K562 (cell line): ENCODE measurements around the gene HPS5. TPM values are rescaled to one million over a fixed set of nuclear protein-coding genes. Genes with fewer than 3 reads are reported as not detected.
A peak's percentile ranks its signal among the peaks of the same experiment; 100 is the strongest.

Experiments used
- ATF4 ChIP-seq: fragments of 450-650 bp; formaldehyde crosslinking; IDR thresholded peaks from 2 replicates; pipeline ENCODE4 v1.4.0; 2022; ENCODE audit warnings: mild to moderate bottlenecking, moderate library complexity
- DMBX1 ChIP-seq: fragments of 250-450 bp; sonication (Bioruptor Pico); IDR thresholded peaks from 2 replicates; pipeline ENCODE4 v1.8.0; 2022; ENCODE audit warnings: inconsistent platforms, mild to moderate bottlenecking, moderate library complexity, borderline replicate concordance
- E2F4 ChIP-seq: sonication (generic); formaldehyde crosslinking; IDR thresholded peaks from 2 replicates; pipeline ENCODE4 v1.8.0; 2022; ENCODE audit warnings: mild to moderate bottlenecking, low read depth, missing genetic modification reagents
- EP400 ChIP-seq: fragments of 450-650 bp; IDR thresholded peaks from 2 replicates; pipeline ENCODE4 v1.6.1; 2017; ENCODE audit warnings: antibody characterized with exemption, mild to moderate bottlenecking, moderate library complexity
- HMG20B ChIP-seq: fragments of 250-450 bp; sonication (Bioruptor Pico); IDR thresholded peaks from 2 replicates; pipeline ENCODE4 v1.5.0; 2021; ENCODE audit warnings: mild to moderate bottlenecking
- L3MBTL2 ChIP-seq: fragments of 450-650 bp; IDR thresholded peaks from 2 replicates; pipeline ENCODE4 v1.6.1; 2016; ENCODE audit warnings: mild to moderate bottlenecking, moderate library complexity
- NCOA2 ChIP-seq, 2 experiments: fragments of 450-650 bp; IDR thresholded peaks; 2 replicates each; pipeline ENCODE4 v1.6.1; 2018; ENCODE audit warnings: mild to moderate bottlenecking in 2 of 2, moderate library complexity in 1 of 2; ENCODE audit not compliant: partially characterized antibody in 2 of 2
- PCBP2 ChIP-seq: fragments of 200-400 bp; formaldehyde crosslinking; IDR thresholded peaks from 2 replicates; pipeline ENCODE4 v1.6.1; 2018; ENCODE audit warnings: low read length, low read depth, mild to moderate bottlenecking, moderate library complexity; ENCODE audit not compliant: poor library complexity, severe bottlenecking
- RBM39 ChIP-seq: fragments of 200-400 bp; formaldehyde crosslinking; optimal IDR thresholded peaks from 2 replicates; pipeline ENCODE3; 2018; ENCODE audit warnings: low read depth, low read length
- SIN3A ChIP-seq, 2 experiments: fragments of 150-350 bp in 1 of 2; IDR thresholded peaks; 2 replicates each; pipeline ENCODE4 v1.6.1; 2011 to 2016; ENCODE audit warnings: borderline replicate concordance in 2 of 2, low read depth in 2 of 2, low read length in 2 of 2, mild to moderate bottlenecking in 2 of 2, moderate library complexity in 2 of 2; ENCODE audit not compliant: control insufficient read depth in 1 of 2
- TEAD2 ChIP-seq: fragments of 450-650 bp; IDR thresholded peaks from 2 replicates; pipeline ENCODE4 v1.6.1; 2016; ENCODE audit warnings: missing genetic modification characterization, control low read depth, missing compliant biosample characterization
- ZNF23 ChIP-seq: fragments of 250-450 bp; sonication (Bioruptor Pico); IDR thresholded peaks from 2 replicates; pipeline ENCODE4 v1.4.0; 2020; ENCODE audit warnings: mild to moderate bottlenecking
- ZNF57 ChIP-seq: fragments of 450-650 bp; formaldehyde crosslinking; IDR thresholded peaks from 2 replicates; pipeline ENCODE4 v1.4.0; 2020; ENCODE audit warnings: mild to moderate bottlenecking, moderate library complexity
- ZNF583 ChIP-seq: fragments of 250-450 bp; sonication (Bioruptor Pico); IDR thresholded peaks from 2 replicates; pipeline ENCODE4 v1.4.0; 2020
- ZNF655 ChIP-seq: fragments of 250-450 bp; sonication (Bioruptor Pico); IDR thresholded peaks from 2 replicates; pipeline ENCODE4 v1.5.0; 2021
- polyA plus RNA-seq, 8 experiments: library from polyadenylated mRNA; depleted of rRNA in 4 of 8; stranded (reverse) in 5 of 8; unstranded in 3 of 8; fragments of >200 nt; fragmentation: Nextera tagmentation in 2 of 8; fragmentation: Illumina TruSeq in 1 of 8; extraction: Ambion mirVana in 2 of 8; extraction: Trizol in 1 of 8; gene quantifications; 2 replicates each; pipeline versions ENCODE4 v1.2.1 to v1.2.3, GENCODE V29; 2011 to 2014; ENCODE audit warnings: inconsistent platforms in 1 of 8, missing spikeins in 1 of 8
- total RNA-seq, 7 experiments: library from RNA; depleted of rRNA in 6 of 7; stranded (reverse); fragments of >200 nt in 6 of 7; fragmentation: Illumina TruSeq in 2 of 7; extraction: Trizol in 2 of 7; gene quantifications; 2 replicates each; pipeline versions ENCODE4 v1.2.1 to v1.2.3, GENCODE V29; 2011 to 2021; ENCODE audit warnings: low replicate concordance in 1 of 7
- TF ChIP-seq, protein P1 (sequence below): sonication (generic); formaldehyde crosslinking; IDR thresholded peaks from 2 replicates; pipeline ENCODE4 v1.8.1; 2022; ENCODE audit warnings: missing genetic modification reagents
- TF ChIP-seq, protein P2 (sequence below): fragments of 250-450 bp; sonication (Bioruptor Pico); IDR thresholded peaks from 2 replicates; pipeline ENCODE4 v1.5.0; 2022; ENCODE audit warnings: mild to moderate bottlenecking

The HPS5 gene
- total and polyA plus RNA-seq, 9 of the 15 experiments (the other 6 are each of a cell fraction or from before 2014, with no cell fraction given): 12.2 to 28.1 (median 16.8) TPM

GRCh38 chr11:18329196-18329870 is 7.4 kb upstream of the HPS5 start (continued):
- TF ChIP-seq, protein P1, sequence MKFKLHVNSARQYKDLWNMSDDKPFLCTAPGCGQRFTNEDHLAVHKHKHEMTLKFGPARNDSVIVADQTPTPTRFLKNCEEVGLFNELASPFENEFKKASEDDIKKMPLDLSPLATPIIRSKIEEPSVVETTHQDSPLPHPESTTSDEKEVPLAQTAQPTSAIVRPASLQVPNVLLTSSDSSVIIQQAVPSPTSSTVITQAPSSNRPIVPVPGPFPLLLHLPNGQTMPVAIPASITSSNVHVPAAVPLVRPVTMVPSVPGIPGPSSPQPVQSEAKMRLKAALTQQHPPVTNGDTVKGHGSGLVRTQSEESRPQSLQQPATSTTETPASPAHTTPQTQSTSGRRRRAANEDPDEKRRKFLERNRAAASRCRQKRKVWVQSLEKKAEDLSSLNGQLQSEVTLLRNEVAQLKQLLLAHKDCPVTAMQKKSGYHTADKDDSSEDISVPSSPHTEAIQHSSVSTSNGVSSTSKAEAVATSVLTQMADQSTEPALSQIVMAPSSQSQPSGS (CRISPR knock-in tag): no peak
- TF ChIP-seq HMG20B (CRISPR knock-in tag) (no peak), EP400 (peak; percentile 54), ZNF583 (CRISPR knock-in tag) (no peak), ZNF23 (no peak), DMBX1 (CRISPR knock-in tag) (0 out of 2 replicates have a peak, but pooled peaks have one; percentile 58), E2F4 (no peak), ZNF655 (CRISPR knock-in tag) (no peak), TEAD2 (no peak), RBM39 (no peak), ATF4 (CRISPR knock-in tag) (no peak), PCBP2 (no peak), SIN3A (IDR thresholded peaks at IDR 0.05; ENCODE audit: borderline replicate concordance in 2 of 2, control insufficient read depth in 1 of 2, low read depth in 2 of 2, low read length in 2 of 2) (no peak), NCOA2 (IDR thresholded peaks at IDR 0.05; ENCODE audit: partially characterized antibody in 2 of 2) (no peak), L3MBTL2 (no peak), ZNF57 (CRISPR knock-in tag) (no peak)
- TF ChIP-seq, protein P2, sequence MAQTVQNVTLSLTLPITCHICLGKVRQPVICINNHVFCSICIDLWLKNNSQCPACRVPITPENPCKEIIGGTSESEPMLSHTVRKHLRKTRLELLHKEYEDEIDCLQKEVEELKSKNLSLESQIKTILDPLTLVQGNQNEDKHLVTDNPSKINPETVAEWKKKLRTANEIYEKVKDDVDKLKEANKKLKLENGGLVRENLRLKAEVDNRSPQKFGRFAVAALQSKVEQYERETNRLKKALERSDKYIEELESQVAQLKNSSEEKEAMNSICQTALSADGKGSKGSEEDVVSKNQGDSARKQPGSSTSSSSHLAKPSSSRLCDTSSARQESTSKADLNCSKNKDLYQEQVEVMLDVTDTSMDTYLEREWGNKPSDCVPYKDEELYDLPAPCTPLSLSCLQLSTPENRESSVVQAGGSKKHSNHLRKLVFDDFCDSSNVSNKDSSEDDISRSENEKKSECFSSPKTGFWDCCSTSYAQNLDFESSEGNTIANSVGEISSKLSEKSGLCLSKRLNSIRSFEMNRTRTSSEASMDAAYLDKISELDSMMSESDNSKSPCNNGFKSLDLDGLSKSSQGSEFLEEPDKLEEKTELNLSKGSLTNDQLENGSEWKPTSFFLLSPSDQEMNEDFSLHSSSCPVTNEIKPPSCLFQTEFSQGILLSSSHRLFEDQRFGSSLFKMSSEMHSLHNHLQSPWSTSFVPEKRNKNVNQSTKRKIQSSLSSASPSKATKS: no peak
